ENCODE results near the gene PKP2. TPM values are rescaled to one million over a fixed set of nuclear protein-coding genes. Genes with fewer than 3 reads are reported as not detected.

PKP2 gene
- total RNA-seq, 1 donor from 2014 or later, result 428 TPM

DNA sequence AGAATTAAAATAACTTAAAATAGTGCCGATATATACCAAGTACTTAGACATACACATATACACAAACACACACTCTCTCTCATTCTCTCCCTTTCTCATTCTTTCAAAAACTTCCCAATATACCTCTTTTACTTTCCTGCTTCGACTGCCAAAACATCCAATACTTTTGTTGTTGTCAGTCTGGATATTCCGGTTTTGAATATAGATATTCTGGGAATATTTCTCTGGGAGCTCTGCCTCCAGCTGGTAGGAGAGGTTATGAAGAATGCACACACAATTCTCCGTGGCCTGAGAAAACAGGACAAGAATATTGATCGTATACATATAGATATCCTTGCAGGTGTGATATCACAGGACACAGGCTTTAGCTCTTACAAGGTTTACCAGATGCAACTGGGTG is 74.2 kb downstream of the PKP2 start:
- no peak for TF ChIP-seq CTCF (IDR thresholded peaks at IDR 0.05; ENCODE audit: borderline replicate concordance)
- H3K36me3 ChIP-seq, result peaks cover 27% of the 10 kb centered on the region
- no peaks in the 10 kb centered on the region for H3K27me3 ChIP-seq (ENCODE audit: low read depth)
- H3K27ac ChIP-seq (replicated peaks), result peak overlapping the region; percentile 85
- no peak for DNase-seq
- peak overlapping the region; percentile 63 for H3K4me3 ChIP-seq
- no peaks in the 10 kb centered on the region for H3K9me3 ChIP-seq (replicated peaks)
- intact Hi-C loops (cut with micrococcal nuclease), result no loop called here
- peaks cover 54% of the 10 kb centered on the region for H3K4me1 ChIP-seq

DNA sequence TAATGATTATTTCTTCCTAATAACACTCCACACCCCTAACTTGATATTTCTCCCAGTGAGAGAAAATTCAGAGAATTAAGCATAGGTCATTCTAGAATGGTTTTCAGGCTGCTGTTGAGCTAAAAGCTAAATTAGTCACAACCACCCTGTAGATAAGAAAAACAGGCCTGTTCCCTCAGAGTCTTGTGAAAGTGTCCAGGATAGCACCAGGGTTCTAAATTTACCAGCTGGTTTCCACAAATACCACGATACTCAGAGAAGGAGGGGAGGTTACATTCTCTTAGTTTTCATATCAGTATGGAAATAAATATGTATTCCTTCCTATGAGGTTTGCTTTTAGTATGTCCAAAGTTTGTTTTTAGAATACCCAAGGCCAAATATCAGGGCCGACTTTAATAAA is 74.9 kb downstream of the PKP2 start:
- intact Hi-C loops (cut with micrococcal nuclease), result no loop called here
- TF ChIP-seq CTCF (IDR thresholded peaks at IDR 0.05; ENCODE audit: borderline replicate concordance), result no peak
- peak overlapping the region; percentile 63 for H3K4me3 ChIP-seq
- H3K9me3 ChIP-seq (replicated peaks), result no peaks in the 10 kb centered on the region
- H3K27ac ChIP-seq (replicated peaks), result peak overlapping the region; percentile 85
- H3K36me3 ChIP-seq, result peaks cover 27% of the 10 kb centered on the region
- no peaks in the 10 kb centered on the region for H3K27me3 ChIP-seq (ENCODE audit: low read depth)
- peaks cover 54% of the 10 kb centered on the region for H3K4me1 ChIP-seq
- no peak for DNase-seq

DNA sequence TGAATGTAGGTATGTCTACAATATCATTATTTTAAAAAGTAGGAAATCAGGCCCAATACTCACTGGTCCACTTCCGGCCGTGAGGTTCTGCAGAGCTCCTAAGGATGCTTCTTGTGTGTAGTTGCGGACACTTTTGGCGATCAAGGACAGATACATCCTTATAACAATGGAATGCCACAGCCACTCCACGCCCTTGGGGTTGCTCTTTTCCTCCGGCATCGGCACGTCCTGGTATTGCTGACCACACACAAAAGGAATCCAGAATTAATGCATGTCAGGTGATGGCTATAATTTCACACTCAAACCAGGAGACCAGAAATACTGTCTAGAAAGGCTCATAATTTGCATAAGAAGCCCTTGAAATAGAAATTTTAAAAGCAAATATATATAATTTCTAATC is 75.3 kb downstream of the PKP2 start:
- peaks cover 28% of the 10 kb centered on the region for H3K36me3 ChIP-seq
- TF ChIP-seq CTCF (IDR thresholded peaks at IDR 0.05; ENCODE audit: borderline replicate concordance), result no peak
- no peaks in the 10 kb centered on the region for H3K27me3 ChIP-seq (ENCODE audit: low read depth)
- H3K9me3 ChIP-seq (replicated peaks), result no peaks in the 10 kb centered on the region
- intact Hi-C loops (cut with micrococcal nuclease), result no loop called here
- H3K4me3 ChIP-seq, result peak overlapping the region; percentile 63
- H3K27ac ChIP-seq (replicated peaks), result peak overlapping the region; percentile 85
- no peak for DNase-seq
- H3K4me1 ChIP-seq, result peaks cover 51% of the 10 kb centered on the region

- Histone ChIP-seq H3K27me3 (ENCODE audit: low read depth) (no peaks in the 10 kb centered on the region), H3K4me3 (peak overlapping the region; percentile 63), H3K4me1 (peaks cover 50% of the 10 kb centered on the region), H3K27ac (replicated peaks) (peak overlapping the region; percentile 85), H3K36me3 (peaks cover 34% of the 10 kb centered on the region), H3K9me3 (replicated peaks) (no peaks in the 10 kb centered on the region)
- DNase-seq, result no peak
- intact Hi-C loops (cut with micrococcal nuclease), result no loop called here
- TF ChIP-seq CTCF (IDR thresholded peaks at IDR 0.05; ENCODE audit: borderline replicate concordance), result no peak
These were observed 76.1 kb downstream of the PKP2 start for GRCh38 chr12:32820376-32820931.

- DNase-seq, result no peak
- intact Hi-C loops (cut with micrococcal nuclease), result no loop called here
- no peak for TF ChIP-seq CTCF (IDR thresholded peaks at IDR 0.05; ENCODE audit: borderline replicate concordance)
- no peaks in the 10 kb centered on the region for H3K9me3 ChIP-seq (replicated peaks)
- H3K27ac ChIP-seq (replicated peaks), result peak overlapping the region; percentile 85
- peak overlapping the region; percentile 63 for H3K4me3 ChIP-seq
- H3K4me1 ChIP-seq, result peaks cover 46% of the 10 kb centered on the region
- no peaks in the 10 kb centered on the region for H3K27me3 ChIP-seq (ENCODE audit: low read depth)
- peaks cover 34% of the 10 kb centered on the region for H3K36me3 ChIP-seq
These were observed 77.2 kb downstream of the PKP2 start for GRCh38 chr12:32819424-32819823.
